GM18502 (cell line): ENCODE measurements around the gene OR10G3.

Experiments used
- ATAC-seq: cut with Tn5 transposase; IDR thresholded peaks from one replicate; pipeline ENCODE4 v1.9.1; 2021; ENCODE audit warnings: mild to moderate bottlenecking; ENCODE audit not compliant: unreplicated experiment, poor library complexity

Gene OR10G3

GRCh38 chr14:21536418-21537089 lies 43.3 kb downstream of the OR10G3 start:
- no peak for ATAC-seq

GRCh38 chr14:21535545-21536417 lies 44.1 kb downstream of the OR10G3 start:
- no peak for ATAC-seq

- ATAC-seq, result no peak
Measured at GRCh38 chr14:21534576-21534975, 45.3 kb downstream of the OR10G3 start.

GRCh38 chr14:21533294-21533693 lies 46.6 kb downstream of the OR10G3 start:
- ATAC-seq, result no peak

GRCh38 chr14:21529515-21529914 lies 50.4 kb downstream of the OR10G3 start:
- no peak for ATAC-seq

GRCh38 chr14:21528381-21529348 lies 51.2 kb downstream of the OR10G3 start:
- ATAC-seq, result no peak

- ATAC-seq, result no peak
Measured at GRCh38 chr14:21527318-21527679, 52.6 kb downstream of the OR10G3 start.

- peak; percentile 49 for ATAC-seq
Measured at GRCh38 chr14:21526672-21527317, 53.1 kb downstream of the OR10G3 start.

- peak; percentile 72 for ATAC-seq
Measured at GRCh38 chr14:21525962-21526671, 53.8 kb downstream of the OR10G3 start, which contains the start of gene SALL2. TSS of gene SALL2 (minus strand) at chr14:21526346. CDS start at chr14:21526127, 219 bp downstream.

- no peak for ATAC-seq
Measured at GRCh38 chr14:21525571-21525961, 54.3 kb downstream of the OR10G3 start.

- no peak for ATAC-seq
Measured at GRCh38 chr14:21524575-21525490, 55.0 kb downstream of the OR10G3 start.

- ATAC-seq, result no peak
Measured at GRCh38 chr14:21523203-21523602, 56.7 kb downstream of the OR10G3 start.

- no peak for ATAC-seq
Measured at GRCh38 chr14:21521501-21521900, 58.4 kb downstream of the OR10G3 start.

- ATAC-seq, result no peak
Measured at GRCh38 chr14:21520767-21521166, 59.1 kb downstream of the OR10G3 start.

- no peak for ATAC-seq
Measured at GRCh38 chr14:21518725-21519124, 61.2 kb downstream of the OR10G3 start.
